Calu3 (cell line): ENCODE measurements around the gene FILIP1. TPM values are rescaled to one million over a fixed set of nuclear protein-coding genes. Genes with fewer than 3 reads are reported as not detected.

Experiments used
- BruUV-seq: library from RNA; stranded (reverse); fragments of 400-500 nt; replicated peaks from 2 replicates; lab custom pipeline; 2021; lab: Mats Ljungman, UMichigan
- CTCF ChIA-PET: fragments of 300-600 bp; sonication (Branson Sonifier 250); formaldehyde crosslinking; loops from one replicate; lab custom pipeline; 2022; ENCODE audit warnings: antibody characterized with exemption; lab: Charles Lee
- DNase-seq: peaks from one replicate; pipeline ENCODE4 v3.0.0; 2022
- H3K27ac Mint-ChIP-seq: one replicate; pipeline ENCODE4 v1.8.0; 2022; ENCODE audit warnings: mixed read lengths; ENCODE audit not compliant: unreplicated experiment
- H3K27me3 Mint-ChIP-seq: one replicate; pipeline ENCODE4 v1.8.0; 2022; ENCODE audit warnings: mixed read lengths; ENCODE audit not compliant: unreplicated experiment
- H3K36me3 Mint-ChIP-seq: one replicate; pipeline ENCODE4 v1.8.0; 2022; ENCODE audit warnings: mild to moderate bottlenecking, moderate library complexity, mixed read lengths; ENCODE audit not compliant: insufficient read depth, unreplicated experiment
- H3K4me1 Mint-ChIP-seq: one replicate; pipeline ENCODE4 v1.8.0; 2022; ENCODE audit warnings: mild to moderate bottlenecking, low read depth, mixed read lengths; ENCODE audit not compliant: unreplicated experiment
- H3K4me3 Mint-ChIP-seq: one replicate; pipeline ENCODE4 v1.8.0; 2022; ENCODE audit warnings: mild to moderate bottlenecking, low read depth, moderate library complexity, mixed read lengths; ENCODE audit not compliant: unreplicated experiment
- H3K9me3 Mint-ChIP-seq: one replicate; pipeline ENCODE4 v1.8.0; 2022; ENCODE audit warnings: low read depth, mixed read lengths; ENCODE audit not compliant: unreplicated experiment
- CTCF ChIP-seq: fragments of 200-600 bp; IDR thresholded peaks from one replicate; pipeline ENCODE4 v1.8.0; 2022; ENCODE audit warnings: antibody characterized with exemption; ENCODE audit not compliant: unreplicated experiment
- intact Hi-C: fragments of 100-400 bp; cut with micrococcal nuclease; formaldehyde crosslinking; loops from one replicate; pipeline ENCODE4 v1.10.0; 2022; ENCODE audit not compliant: unreplicated experiment
- total RNA-seq: library from RNA; stranded (reverse); gene quantifications from 2 replicates; pipeline ENCODE4 v1.2.3, GENCODE V29; 2022

Gene FILIP1
- total RNA-seq, 1 experiment from 2014 or later, result not detected

- peaks cover 4% of the 10 kb centered on the region for H3K36me3 Mint-ChIP-seq
- peaks cover 16% of the 10 kb centered on the region for H3K4me1 Mint-ChIP-seq
- no TSS peak for BruUV-seq
- no peak for TF ChIP-seq CTCF
- intact Hi-C loops, result loop anchor here (1.0 kb wide), 2 partner anchors 24 to 52 kb away; no protein-coding TSS in a partner anchor
- no peak for DNase-seq
- H3K27ac Mint-ChIP-seq, result no peak overlapping the region
- peak overlapping the region; percentile 80 for H3K4me3 Mint-ChIP-seq
- no peaks in the 10 kb centered on the region for H3K9me3 Mint-ChIP-seq
- no peaks in the 10 kb centered on the region for H3K27me3 Mint-ChIP-seq
- CTCF ChIA-PET, result interaction anchor here (0.9 to 1.6 kb wide), 3 partner anchors 13 to 52 kb away, joined by 3 to 6 read pairs (median 4); no protein-coding TSS in a partner anchor
These were observed 144.7 kb downstream of the FILIP1 start for GRCh38 chr6:75348882-75349261.

- no peak for DNase-seq
- H3K27ac Mint-ChIP-seq, result no peak overlapping the region
- peaks cover 4% of the 10 kb centered on the region for H3K36me3 Mint-ChIP-seq
- BruUV-seq, result no TSS peak
- no peak for TF ChIP-seq CTCF
- CTCF ChIA-PET, result interaction anchor here (0.7 to 1.0 kb wide), 2 partner anchors 9 to 254 kb away, joined by 3 read pairs; partner anchors contain the start of gene SENP6
- no peaks in the 10 kb centered on the region for H3K9me3 Mint-ChIP-seq
- no peaks in the 10 kb centered on the region for H3K27me3 Mint-ChIP-seq
- H3K4me3 Mint-ChIP-seq, result no peak overlapping the region
- H3K4me1 Mint-ChIP-seq, result peaks cover 16% of the 10 kb centered on the region
- intact Hi-C loops, result loop anchor here (1.0 kb wide), 1 partner anchor 25 kb away; no protein-coding TSS in a partner anchor
These were observed 145.5 kb downstream of the FILIP1 start for GRCh38 chr6:75347898-75348610.

GRCh38 chr6:75345413-75345812, 148.2 kb downstream of the FILIP1 start:
- TF ChIP-seq CTCF, result no peak
- CTCF ChIA-PET, result no interaction called here
- Mint-ChIP-seq H3K4me3 (no peak overlapping the region), H3K27me3 (no peaks in the 10 kb centered on the region), H3K36me3 (peaks cover 4% of the 10 kb centered on the region), H3K9me3 (no peaks in the 10 kb centered on the region), H3K27ac (no peak overlapping the region), H3K4me1 (peaks cover 16% of the 10 kb centered on the region)
- intact Hi-C loops, result no loop called here
- DNase-seq, result no peak
- BruUV-seq, result no TSS peak

GRCh38 chr6:75344455-75344854, 149.1 kb downstream of the FILIP1 start:
- no peak for DNase-seq
- CTCF ChIA-PET, result no interaction called here
- no TSS peak for BruUV-seq
- peaks cover 10% of the 10 kb centered on the region for H3K4me1 Mint-ChIP-seq
- H3K27ac Mint-ChIP-seq, result no peak overlapping the region
- peaks cover 1% of the 10 kb centered on the region for H3K36me3 Mint-ChIP-seq
- no peaks in the 10 kb centered on the region for H3K27me3 Mint-ChIP-seq
- no peaks in the 10 kb centered on the region for H3K9me3 Mint-ChIP-seq
- TF ChIP-seq CTCF, result no peak
- no peak overlapping the region for H3K4me3 Mint-ChIP-seq
- intact Hi-C loops, result no loop called here
